Measurements from ENCODE around the gene ZBTB39. TPM values are rescaled to one million over a fixed set of nuclear protein-coding genes. Genes with fewer than 3 reads are reported as not detected.

Gene ZBTB39
- total RNA-seq, 1 donor from 2014 or later, result 28.6 TPM

DNA sequence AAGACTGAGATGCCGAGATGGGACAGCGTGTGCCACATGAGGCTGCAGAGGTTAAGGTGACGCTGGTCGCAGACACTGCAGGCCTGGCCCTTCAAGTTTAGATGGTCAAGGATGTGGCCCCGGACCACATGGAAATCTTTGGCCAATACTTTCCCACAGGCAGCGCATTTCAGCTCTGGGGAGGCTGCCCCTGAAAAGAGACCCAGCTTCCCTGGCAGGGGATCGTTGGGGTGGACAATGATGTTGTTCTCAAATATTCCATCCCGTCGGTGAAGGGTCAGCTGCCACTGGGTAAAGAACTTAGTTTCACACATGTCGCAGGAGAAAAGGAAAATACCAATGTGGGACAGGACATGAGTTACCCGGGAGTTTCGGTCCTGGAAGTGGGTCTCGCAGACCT, 3.0 kb downstream of the ZBTB39 start:
- no peak overlapping the region for H3K27ac Mint-ChIP-seq (ENCODE audit: unreplicated experiment)
- peaks cover 35% of the 10 kb centered on the region for H3K4me1 Mint-ChIP-seq
- H3K27me3 Mint-ChIP-seq (ENCODE audit: low read depth), result no peaks in the 10 kb centered on the region
- peaks cover 15% of the 10 kb centered on the region for H3K36me3 Mint-ChIP-seq (ENCODE audit: low read depth)
- no peaks in the 10 kb centered on the region for H3K9me3 Mint-ChIP-seq
- TF ChIP-seq, protein P1, sequence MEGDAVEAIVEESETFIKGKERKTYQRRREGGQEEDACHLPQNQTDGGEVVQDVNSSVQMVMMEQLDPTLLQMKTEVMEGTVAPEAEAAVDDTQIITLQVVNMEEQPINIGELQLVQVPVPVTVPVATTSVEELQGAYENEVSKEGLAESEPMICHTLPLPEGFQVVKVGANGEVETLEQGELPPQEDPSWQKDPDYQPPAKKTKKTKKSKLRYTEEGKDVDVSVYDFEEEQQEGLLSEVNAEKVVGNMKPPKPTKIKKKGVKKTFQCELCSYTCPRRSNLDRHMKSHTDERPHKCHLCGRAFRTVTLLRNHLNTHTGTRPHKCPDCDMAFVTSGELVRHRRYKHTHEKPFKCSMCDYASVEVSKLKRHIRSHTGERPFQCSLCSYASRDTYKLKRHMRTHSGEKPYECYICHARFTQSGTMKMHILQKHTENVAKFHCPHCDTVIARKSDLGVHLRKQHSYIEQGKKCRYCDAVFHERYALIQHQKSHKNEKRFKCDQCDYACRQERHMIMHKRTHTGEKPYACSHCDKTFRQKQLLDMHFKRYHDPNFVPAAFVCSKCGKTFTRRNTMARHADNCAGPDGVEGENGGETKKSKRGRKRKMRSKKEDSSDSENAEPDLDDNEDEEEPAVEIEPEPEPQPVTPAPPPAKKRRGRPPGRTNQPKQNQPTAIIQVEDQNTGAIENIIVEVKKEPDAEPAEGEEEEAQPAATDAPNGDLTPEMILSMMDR (conservative IDR thresholded peaks at IDR 0.05), result no peak
- H3K4me3 Mint-ChIP-seq, result peak overlapping the region; percentile 91
- DNase-seq (ENCODE audit: low read depth, low spot score), result no peak

DNA sequence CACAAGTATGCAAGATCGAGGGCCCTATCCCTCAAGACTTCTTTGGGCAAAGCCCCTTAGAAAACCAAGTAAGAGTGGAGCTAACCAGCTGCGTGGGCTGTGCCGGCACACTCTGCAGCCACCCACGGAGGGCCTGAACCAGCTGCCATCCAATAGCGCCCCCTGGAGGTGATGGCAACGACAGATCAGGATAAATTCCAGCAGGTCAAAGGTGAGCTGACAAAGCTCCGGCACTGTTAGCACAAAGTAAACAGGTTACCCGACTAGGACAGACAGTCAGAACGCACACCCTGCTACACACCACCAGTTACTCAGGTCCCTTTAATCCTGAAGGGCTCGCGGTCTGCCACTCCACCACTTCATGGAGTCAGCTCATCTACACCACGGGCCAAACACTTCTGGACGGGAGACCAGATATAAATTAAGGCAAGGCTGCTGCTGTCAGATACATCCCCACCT, 4.9 kb downstream of the ZBTB39 start:
- Mint-ChIP-seq H3K4me1 (peaks cover 23% of the 10 kb centered on the region), H3K27me3 (ENCODE audit: low read depth) (no peaks in the 10 kb centered on the region), H3K4me3 (peak overlapping the region; percentile 70), H3K36me3 (ENCODE audit: low read depth) (peaks cover 17% of the 10 kb centered on the region), H3K27ac (ENCODE audit: unreplicated experiment) (no peak overlapping the region), H3K9me3 (no peaks in the 10 kb centered on the region)
- DNase-seq (ENCODE audit: low read depth, low spot score), result peak; percentile 62
- TF ChIP-seq, protein P1 (conservative IDR thresholded peaks at IDR 0.05), result peak; percentile 79

DNA sequence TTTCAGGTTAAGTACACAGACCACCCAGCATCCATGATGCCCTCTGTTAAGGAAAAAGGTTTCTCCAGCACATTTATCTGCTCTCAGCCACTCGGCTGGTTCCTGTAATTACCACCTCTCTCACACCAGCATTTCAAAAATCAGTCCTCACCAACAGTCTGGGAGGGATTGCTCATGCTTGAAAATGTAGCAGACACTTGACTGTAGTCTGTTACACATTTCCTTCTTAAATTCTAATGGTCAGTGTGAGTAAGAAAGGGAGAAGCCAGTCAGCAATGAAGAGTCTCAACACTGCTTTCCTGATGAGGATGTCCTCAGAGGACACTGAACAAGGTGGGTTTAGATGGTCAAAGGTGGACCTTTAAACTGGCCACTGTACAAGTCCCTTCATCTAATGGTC, 6.0 kb downstream of the ZBTB39 start:
- no peaks in the 10 kb centered on the region for H3K27me3 Mint-ChIP-seq (ENCODE audit: low read depth)
- H3K4me1 Mint-ChIP-seq, result peaks cover 18% of the 10 kb centered on the region
- TF ChIP-seq, protein P1 (conservative IDR thresholded peaks at IDR 0.05), result no peak
- no peak for DNase-seq (ENCODE audit: low read depth, low spot score)
- no peaks in the 10 kb centered on the region for H3K9me3 Mint-ChIP-seq
- H3K36me3 Mint-ChIP-seq (ENCODE audit: low read depth), result peaks cover 22% of the 10 kb centered on the region
- no peak overlapping the region for H3K27ac Mint-ChIP-seq (ENCODE audit: unreplicated experiment)
- no peak overlapping the region for H3K4me3 Mint-ChIP-seq

DNA sequence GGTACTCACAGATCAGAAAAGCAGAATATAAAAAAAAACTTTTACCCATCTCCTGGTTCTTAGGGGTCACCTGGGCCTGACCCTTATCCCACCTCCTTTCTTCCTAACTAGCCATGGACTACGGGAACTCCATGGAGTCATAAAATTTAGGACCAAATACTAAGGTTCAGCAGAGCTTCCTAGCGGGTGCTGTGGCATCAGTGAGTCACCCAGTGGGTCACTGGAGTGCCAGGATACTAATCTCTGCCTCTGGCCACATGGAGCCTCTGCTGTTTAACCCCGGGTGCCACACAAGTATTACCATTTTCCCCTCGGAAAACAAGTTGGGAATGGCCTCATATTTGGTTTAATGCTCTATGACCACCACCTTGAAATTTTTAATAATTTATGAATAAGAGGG, 6.9 kb downstream of the ZBTB39 start:
- peaks cover 12% of the 10 kb centered on the region for H3K4me1 Mint-ChIP-seq
- H3K9me3 Mint-ChIP-seq, result no peaks in the 10 kb centered on the region
- H3K36me3 Mint-ChIP-seq (ENCODE audit: low read depth), result peaks cover 22% of the 10 kb centered on the region
- H3K4me3 Mint-ChIP-seq, result peak overlapping the region; percentile 33
- no peaks in the 10 kb centered on the region for H3K27me3 Mint-ChIP-seq (ENCODE audit: low read depth)
- no peak overlapping the region for H3K27ac Mint-ChIP-seq (ENCODE audit: unreplicated experiment)
- DNase-seq (ENCODE audit: low read depth, low spot score), result no peak
- TF ChIP-seq, protein P1 (conservative IDR thresholded peaks at IDR 0.05), result no peak

DNA sequence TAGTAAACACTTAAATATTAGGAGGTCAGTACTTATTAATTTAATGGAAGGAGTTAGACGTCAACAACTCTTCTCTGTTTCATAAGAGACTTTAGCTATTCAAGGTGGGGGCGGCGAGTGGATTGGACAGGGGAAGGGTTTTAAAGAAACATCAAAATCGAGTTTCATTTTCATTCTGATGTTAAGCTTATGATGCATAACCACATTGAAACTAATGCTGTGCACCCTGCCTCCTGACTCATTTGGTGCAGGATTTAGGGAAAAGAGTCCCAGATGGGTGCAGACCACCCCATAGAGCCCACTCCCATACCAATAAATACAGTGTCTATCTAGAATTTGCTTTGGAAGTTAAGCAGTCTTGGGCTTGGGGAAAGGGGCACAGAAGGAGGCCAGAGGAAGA, 7.4 kb downstream of the ZBTB39 start:
- TF ChIP-seq, protein P1 (conservative IDR thresholded peaks at IDR 0.05), result no peak
- H3K27ac Mint-ChIP-seq (ENCODE audit: unreplicated experiment), result no peak overlapping the region
- peaks cover 18% of the 10 kb centered on the region for H3K36me3 Mint-ChIP-seq (ENCODE audit: low read depth)
- no peak for DNase-seq (ENCODE audit: low read depth, low spot score)
- no peaks in the 10 kb centered on the region for H3K9me3 Mint-ChIP-seq
- peak overlapping the region; percentile 33 for H3K4me3 Mint-ChIP-seq
- peaks cover 12% of the 10 kb centered on the region for H3K4me1 Mint-ChIP-seq
- no peaks in the 10 kb centered on the region for H3K27me3 Mint-ChIP-seq (ENCODE audit: low read depth)

DNA sequence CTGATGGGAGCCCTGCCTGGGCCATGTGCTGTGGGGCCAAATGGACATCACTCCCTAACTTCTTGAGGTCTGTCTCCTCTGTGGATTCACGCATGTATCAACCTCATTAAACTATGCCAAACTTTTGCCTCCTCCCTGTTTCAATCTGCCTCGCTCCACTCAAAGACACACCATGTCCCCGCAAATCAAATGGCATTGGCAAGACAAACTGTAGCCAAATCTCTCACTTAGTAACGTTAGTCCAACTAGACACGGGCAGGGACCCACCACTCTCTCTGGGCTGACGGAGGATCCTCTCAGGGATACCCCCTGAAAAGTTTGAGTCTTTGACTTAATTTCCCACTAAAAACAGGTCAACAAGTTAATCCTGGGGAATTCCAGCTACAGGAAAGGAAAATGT, 8.0 kb downstream of the ZBTB39 start:
- peak overlapping the region; percentile 7 for H3K27ac Mint-ChIP-seq (ENCODE audit: unreplicated experiment)
- TF ChIP-seq, protein P1 (conservative IDR thresholded peaks at IDR 0.05), result no peak
- H3K4me3 Mint-ChIP-seq, result no peak overlapping the region
- peaks cover 12% of the 10 kb centered on the region for H3K4me1 Mint-ChIP-seq
- H3K36me3 Mint-ChIP-seq (ENCODE audit: low read depth), result peaks cover 15% of the 10 kb centered on the region
- no peak for DNase-seq (ENCODE audit: low read depth, low spot score)
- no peaks in the 10 kb centered on the region for H3K9me3 Mint-ChIP-seq
- no peaks in the 10 kb centered on the region for H3K27me3 Mint-ChIP-seq (ENCODE audit: low read depth)
